K562 (cell line): ENCODE data around the gene ADD2.

Experiments
- EZH2 ChIP-seq: IDR thresholded peaks from 2 replicates; pipeline ENCODE4 v1.6.1; 2012; ENCODE audit warnings: low read depth, mild to moderate bottlenecking, inconsistent platforms, low read length, borderline replicate concordance
- FOXA3 ChIP-seq, 2 experiments: fragments of 450-650 bp in 1 of 2; sonication (generic) in 1 of 2; formaldehyde crosslinking; IDR thresholded peaks in 1 of 2; conservative IDR thresholded peaks in 1 of 2; 2 replicates each; pipeline versions ENCODE4 v1.4.0 to v1.8.0; 2020 to 2022; ENCODE audit warnings: mild to moderate bottlenecking in 2 of 2, missing genetic modification reagents in 1 of 2
- GATA2 ChIP-seq: sonication (generic); formaldehyde crosslinking; IDR thresholded peaks from 2 replicates; pipeline ENCODE4 v1.4.0; 2020; ENCODE audit warnings: mild to moderate bottlenecking, missing genetic modification reagents
- PCBP1 ChIP-seq: fragments of 200-400 bp; formaldehyde crosslinking; IDR thresholded peaks from 2 replicates; pipeline ENCODE4 v1.6.1; 2018; ENCODE audit warnings: mild to moderate bottlenecking, low read depth, low read length; ENCODE audit not compliant: poor library complexity, severe bottlenecking
- POLR2B ChIP-seq: fragments of 450-650 bp; IDR thresholded peaks from 2 replicates; pipeline ENCODE4 v1.6.1; 2018; ENCODE audit warnings: low read depth; ENCODE audit not compliant: partially characterized antibody
- SRSF9 ChIP-seq: fragments of 200-400 bp; formaldehyde crosslinking; IDR thresholded peaks from 2 replicates; pipeline ENCODE4 v1.6.1; 2017; ENCODE audit warnings: low read depth, low read length, borderline replicate concordance
- STAG1 ChIP-seq: sonication (generic); formaldehyde crosslinking; IDR thresholded peaks from 2 replicates; pipeline ENCODE4 v1.5.0; 2020; ENCODE audit warnings: missing genetic modification reagents, borderline replicate concordance
- TF ChIP-seq, protein P1 (sequence below): fragments of 450-650 bp; formaldehyde crosslinking; conservative IDR thresholded peaks from 2 replicates; pipeline ENCODE4 v1.4.0; 2022; ENCODE audit warnings: mild to moderate bottlenecking, missing genetic modification characterization
- TF ChIP-seq, protein P2 (sequence below): fragments of 450-650 bp; formaldehyde crosslinking; IDR thresholded peaks from 2 replicates; pipeline ENCODE4 v1.4.0; 2020; ENCODE audit warnings: mild to moderate bottlenecking, moderate library complexity
- TF ChIP-seq, protein P3 (sequence below): fragments of 150-350 bp; IDR thresholded peaks from 2 replicates; pipeline ENCODE4 v1.6.1; 2014; ENCODE audit warnings: low read depth, mild to moderate bottlenecking, low read length, borderline replicate concordance
- TF ChIP-seq, protein P4 (sequence below): fragments of 250-450 bp; sonication (Bioruptor Pico); IDR thresholded peaks from 2 replicates; pipeline ENCODE4 v1.8.0; 2021; ENCODE audit warnings: mild to moderate bottlenecking, moderate library complexity
- TF ChIP-seq, protein P5 (sequence below): IDR thresholded peaks from 3 replicates; pipeline ENCODE4 v1.6.1; 2011; ENCODE audit warnings: borderline replicate concordance, mild to moderate bottlenecking, moderate library complexity; ENCODE audit not compliant: insufficient read length; ENCODE audit errors: extremely low read depth
- TF ChIP-seq, protein P6 (sequence below), 2 experiments: fragments of 450-650 bp; formaldehyde crosslinking in 1 of 2; IDR thresholded peaks; 2 replicates each; pipeline versions ENCODE4 v1.4.0 to v1.6.1; 2014 to 2020; ENCODE audit warnings: mild to moderate bottlenecking in 2 of 2, borderline replicate concordance in 1 of 2, low read depth in 1 of 2

DNA sequence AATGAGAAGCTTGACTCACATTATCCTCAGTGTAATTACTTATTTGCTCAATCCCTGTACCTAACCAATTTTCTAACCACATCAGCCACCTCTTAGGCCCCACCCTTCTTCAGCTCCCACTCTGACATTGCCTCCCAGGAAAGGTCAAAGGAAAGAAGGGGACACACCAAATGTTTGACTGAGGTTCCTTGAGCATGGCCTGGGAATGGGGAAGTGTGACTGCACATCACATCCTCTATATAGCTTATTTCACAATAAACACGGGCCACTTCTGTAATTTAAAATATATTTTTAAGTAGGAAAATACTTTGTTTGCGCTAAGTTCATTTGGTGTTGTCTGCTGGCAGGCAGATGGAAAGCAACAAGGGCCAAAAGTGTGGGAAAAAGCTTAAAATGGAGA, 25.4 kb upstream of the ADD2 start:
- TF ChIP-seq STAG1 (CRISPR knock-in tag) (no peak), SRSF9 (no peak), FOXA3 (CRISPR knock-in tag; conservative IDR thresholded peaks at IDR 0.05 in 1 of 2, IDR thresholded peaks at IDR 0.05 in 1 of 2) (no peak), PCBP1 (no peak), GATA2 (no peak), POLR2B (no peak), EZH2 (no peak)
- TF ChIP-seq, protein P1, sequence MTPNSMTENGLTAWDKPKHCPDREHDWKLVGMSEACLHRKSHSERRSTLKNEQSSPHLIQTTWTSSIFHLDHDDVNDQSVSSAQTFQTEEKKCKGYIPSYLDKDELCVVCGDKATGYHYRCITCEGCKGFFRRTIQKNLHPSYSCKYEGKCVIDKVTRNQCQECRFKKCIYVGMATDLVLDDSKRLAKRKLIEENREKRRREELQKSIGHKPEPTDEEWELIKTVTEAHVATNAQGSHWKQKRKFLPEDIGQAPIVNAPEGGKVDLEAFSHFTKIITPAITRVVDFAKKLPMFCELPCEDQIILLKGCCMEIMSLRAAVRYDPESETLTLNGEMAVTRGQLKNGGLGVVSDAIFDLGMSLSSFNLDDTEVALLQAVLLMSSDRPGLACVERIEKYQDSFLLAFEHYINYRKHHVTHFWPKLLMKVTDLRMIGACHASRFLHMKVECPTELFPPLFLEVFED (CRISPR knock-in tag) = no peak
- TF ChIP-seq, protein P2, sequence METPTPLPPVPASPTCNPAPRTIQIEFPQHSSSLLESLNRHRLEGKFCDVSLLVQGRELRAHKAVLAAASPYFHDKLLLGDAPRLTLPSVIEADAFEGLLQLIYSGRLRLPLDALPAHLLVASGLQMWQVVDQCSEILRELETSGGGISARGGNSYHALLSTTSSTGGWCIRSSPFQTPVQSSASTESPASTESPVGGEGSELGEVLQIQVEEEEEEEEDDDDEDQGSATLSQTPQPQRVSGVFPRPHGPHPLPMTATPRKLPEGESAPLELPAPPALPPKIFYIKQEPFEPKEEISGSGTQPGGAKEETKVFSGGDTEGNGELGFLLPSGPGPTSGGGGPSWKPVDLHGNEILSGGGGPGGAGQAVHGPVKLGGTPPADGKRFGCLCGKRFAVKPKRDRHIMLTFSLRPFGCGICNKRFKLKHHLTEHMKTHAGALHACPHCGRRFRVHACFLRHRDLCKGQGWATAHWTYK (CRISPR knock-in tag) = no peak
- TF ChIP-seq, protein P3, sequence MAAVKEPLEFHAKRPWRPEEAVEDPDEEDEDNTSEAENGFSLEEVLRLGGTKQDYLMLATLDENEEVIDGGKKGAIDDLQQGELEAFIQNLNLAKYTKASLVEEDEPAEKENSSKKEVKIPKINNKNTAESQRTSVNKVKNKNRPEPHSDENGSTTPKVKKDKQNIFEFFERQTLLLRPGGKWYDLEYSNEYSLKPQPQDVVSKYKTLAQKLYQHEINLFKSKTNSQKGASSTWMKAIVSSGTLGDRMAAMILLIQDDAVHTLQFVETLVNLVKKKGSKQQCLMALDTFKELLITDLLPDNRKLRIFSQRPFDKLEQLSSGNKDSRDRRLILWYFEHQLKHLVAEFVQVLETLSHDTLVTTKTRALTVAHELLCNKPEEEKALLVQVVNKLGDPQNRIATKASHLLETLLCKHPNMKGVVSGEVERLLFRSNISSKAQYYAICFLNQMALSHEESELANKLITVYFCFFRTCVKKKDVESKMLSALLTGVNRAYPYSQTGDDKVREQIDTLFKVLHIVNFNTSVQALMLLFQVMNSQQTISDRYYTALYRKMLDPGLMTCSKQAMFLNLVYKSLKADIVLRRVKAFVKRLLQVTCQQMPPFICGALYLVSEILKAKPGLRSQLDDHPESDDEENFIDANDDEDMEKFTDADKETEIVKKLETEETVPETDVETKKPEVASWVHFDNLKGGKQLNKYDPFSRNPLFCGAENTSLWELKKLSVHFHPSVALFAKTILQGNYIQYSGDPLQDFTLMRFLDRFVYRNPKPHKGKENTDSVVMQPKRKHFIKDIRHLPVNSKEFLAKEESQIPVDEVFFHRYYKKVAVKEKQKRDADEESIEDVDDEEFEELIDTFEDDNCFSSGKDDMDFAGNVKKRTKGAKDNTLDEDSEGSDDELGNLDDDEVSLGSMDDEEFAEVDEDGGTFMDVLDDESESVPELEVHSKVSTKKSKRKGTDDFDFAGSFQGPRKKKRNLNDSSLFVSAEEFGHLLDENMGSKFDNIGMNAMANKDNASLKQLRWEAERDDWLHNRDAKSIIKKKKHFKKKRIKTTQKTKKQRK = no peak
- TF ChIP-seq, protein P4, sequence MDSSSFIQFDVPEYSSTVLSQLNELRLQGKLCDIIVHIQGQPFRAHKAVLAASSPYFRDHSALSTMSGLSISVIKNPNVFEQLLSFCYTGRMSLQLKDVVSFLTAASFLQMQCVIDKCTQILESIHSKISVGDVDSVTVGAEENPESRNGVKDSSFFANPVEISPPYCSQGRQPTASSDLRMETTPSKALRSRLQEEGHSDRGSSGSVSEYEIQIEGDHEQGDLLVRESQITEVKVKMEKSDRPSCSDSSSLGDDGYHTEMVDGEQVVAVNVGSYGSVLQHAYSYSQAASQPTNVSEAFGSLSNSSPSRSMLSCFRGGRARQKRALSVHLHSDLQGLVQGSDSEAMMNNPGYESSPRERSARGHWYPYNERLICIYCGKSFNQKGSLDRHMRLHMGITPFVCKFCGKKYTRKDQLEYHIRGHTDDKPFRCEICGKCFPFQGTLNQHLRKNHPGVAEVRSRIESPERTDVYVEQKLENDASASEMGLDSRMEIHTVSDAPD (CRISPR knock-in tag) = no peak
- TF ChIP-seq, protein P5, sequence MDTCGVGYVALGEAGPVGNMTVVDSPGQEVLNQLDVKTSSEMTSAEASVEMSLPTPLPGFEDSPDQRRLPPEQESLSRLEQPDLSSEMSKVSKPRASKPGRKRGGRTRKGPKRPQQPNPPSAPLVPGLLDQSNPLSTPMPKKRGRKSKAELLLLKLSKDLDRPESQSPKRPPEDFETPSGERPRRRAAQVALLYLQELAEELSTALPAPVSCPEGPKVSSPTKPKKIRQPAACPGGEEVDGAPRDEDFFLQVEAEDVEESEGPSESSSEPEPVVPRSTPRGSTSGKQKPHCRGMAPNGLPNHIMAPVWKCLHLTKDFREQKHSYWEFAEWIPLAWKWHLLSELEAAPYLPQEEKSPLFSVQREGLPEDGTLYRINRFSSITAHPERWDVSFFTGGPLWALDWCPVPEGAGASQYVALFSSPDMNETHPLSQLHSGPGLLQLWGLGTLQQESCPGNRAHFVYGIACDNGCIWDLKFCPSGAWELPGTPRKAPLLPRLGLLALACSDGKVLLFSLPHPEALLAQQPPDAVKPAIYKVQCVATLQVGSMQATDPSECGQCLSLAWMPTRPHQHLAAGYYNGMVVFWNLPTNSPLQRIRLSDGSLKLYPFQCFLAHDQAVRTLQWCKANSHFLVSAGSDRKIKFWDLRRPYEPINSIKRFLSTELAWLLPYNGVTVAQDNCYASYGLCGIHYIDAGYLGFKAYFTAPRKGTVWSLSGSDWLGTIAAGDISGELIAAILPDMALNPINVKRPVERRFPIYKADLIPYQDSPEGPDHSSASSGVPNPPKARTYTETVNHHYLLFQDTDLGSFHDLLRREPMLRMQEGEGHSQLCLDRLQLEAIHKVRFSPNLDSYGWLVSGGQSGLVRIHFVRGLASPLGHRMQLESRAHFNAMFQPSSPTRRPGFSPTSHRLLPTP = no peak
- TF ChIP-seq, protein P6, sequence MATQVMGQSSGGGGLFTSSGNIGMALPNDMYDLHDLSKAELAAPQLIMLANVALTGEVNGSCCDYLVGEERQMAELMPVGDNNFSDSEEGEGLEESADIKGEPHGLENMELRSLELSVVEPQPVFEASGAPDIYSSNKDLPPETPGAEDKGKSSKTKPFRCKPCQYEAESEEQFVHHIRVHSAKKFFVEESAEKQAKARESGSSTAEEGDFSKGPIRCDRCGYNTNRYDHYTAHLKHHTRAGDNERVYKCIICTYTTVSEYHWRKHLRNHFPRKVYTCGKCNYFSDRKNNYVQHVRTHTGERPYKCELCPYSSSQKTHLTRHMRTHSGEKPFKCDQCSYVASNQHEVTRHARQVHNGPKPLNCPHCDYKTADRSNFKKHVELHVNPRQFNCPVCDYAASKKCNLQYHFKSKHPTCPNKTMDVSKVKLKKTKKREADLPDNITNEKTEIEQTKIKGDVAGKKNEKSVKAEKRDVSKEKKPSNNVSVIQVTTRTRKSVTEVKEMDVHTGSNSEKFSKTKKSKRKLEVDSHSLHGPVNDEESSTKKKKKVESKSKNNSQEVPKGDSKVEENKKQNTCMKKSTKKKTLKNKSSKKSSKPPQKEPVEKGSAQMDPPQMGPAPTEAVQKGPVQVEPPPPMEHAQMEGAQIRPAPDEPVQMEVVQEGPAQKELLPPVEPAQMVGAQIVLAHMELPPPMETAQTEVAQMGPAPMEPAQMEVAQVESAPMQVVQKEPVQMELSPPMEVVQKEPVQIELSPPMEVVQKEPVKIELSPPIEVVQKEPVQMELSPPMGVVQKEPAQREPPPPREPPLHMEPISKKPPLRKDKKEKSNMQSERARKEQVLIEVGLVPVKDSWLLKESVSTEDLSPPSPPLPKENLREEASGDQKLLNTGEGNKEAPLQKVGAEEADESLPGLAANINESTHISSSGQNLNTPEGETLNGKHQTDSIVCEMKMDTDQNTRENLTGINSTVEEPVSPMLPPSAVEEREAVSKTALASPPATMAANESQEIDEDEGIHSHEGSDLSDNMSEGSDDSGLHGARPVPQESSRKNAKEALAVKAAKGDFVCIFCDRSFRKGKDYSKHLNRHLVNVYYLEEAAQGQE (IDR thresholded peaks at IDR 0.05; ENCODE audit: borderline replicate concordance) = no peak
- TF ChIP-seq, protein P6 (CRISPR knock-in tag; IDR thresholded peaks at IDR 0.05; ENCODE audit: low read depth) = no peak
